NB4 (cell line): ENCODE measurements around the gene LPAR5.

ENCODE experiments used
- DNase-seq: peaks from one replicate; pipeline ENCODE4 v3.0.0; 2010; ENCODE audit warnings: low read depth
- H3K4me3 ChIP-seq: one replicate; pipeline ENCODE4 v1.5.1; 2011; ENCODE audit warnings: mild to moderate bottlenecking, low read depth, low read length, moderate library complexity
- MAX ChIP-seq: IDR thresholded peaks from 2 replicates; pipeline ENCODE4 v1.6.1; 2011; ENCODE audit warnings: low read depth, low read length
- MYC ChIP-seq: IDR thresholded peaks from 2 replicates; pipeline ENCODE4 v1.6.1; 2011; ENCODE audit warnings: low read depth, low read length
- POLR2A ChIP-seq: IDR thresholded peaks from 2 replicates; pipeline ENCODE4 v1.6.1; 2011; ENCODE audit warnings: mild to moderate bottlenecking; ENCODE audit not compliant: insufficient read length; ENCODE audit errors: extremely low read depth
- TF ChIP-seq, protein P1 (sequence below): IDR thresholded peaks from one replicate; pipeline ENCODE4 v1.5.1; 2012; ENCODE audit warnings: low read depth, low read length

LPAR5 gene

DNA sequence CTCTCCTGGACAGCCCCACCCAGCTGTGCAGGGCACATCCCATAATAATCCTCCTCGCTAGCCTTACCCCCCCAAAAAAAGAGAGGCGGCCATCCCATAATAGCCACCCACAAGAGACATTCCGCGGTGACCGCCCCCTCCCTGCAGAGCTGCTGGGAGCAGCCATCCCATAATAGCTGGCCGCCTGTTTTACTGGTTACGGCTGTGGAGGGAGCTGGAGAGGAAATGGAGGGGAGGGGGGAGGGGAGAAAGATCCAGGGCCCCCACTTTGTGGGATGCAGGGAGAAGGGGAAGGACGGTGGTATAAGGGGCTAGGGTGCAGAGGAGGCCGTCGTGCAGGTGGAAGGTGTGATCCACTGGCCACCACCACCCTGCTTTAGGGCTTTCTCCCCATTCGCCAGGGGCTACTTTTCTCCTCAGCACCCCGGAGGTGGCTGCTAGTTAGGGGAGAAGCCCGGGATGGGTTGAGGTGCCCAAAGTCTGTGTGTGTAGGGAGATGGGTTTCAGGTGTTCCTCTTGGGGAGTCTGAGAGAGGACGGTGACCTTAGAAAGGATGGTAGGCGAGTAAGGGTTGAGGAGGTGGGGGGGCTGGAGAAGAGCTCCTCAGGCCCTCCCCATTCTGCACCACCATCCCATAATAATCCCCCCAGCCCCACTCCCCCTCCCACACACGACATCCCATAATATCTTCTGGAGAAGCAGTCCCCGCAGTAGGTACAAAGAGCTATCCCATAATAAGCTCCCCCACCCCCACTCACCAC lies 22.6 kb downstream of the LPAR5 start:
- H3K4me3 ChIP-seq = peak overlapping the region; percentile 29
- peak; percentile 4 for TF ChIP-seq POLR2A
- TF ChIP-seq MAX = no peak
- peak; percentile 91 for DNase-seq

GRCh38 chr12:6612652-6613014 lies 23.1 kb downstream of the LPAR5 start:
- peak; percentile 9 for TF ChIP-seq POLR2A
- TF ChIP-seq, protein P1, sequence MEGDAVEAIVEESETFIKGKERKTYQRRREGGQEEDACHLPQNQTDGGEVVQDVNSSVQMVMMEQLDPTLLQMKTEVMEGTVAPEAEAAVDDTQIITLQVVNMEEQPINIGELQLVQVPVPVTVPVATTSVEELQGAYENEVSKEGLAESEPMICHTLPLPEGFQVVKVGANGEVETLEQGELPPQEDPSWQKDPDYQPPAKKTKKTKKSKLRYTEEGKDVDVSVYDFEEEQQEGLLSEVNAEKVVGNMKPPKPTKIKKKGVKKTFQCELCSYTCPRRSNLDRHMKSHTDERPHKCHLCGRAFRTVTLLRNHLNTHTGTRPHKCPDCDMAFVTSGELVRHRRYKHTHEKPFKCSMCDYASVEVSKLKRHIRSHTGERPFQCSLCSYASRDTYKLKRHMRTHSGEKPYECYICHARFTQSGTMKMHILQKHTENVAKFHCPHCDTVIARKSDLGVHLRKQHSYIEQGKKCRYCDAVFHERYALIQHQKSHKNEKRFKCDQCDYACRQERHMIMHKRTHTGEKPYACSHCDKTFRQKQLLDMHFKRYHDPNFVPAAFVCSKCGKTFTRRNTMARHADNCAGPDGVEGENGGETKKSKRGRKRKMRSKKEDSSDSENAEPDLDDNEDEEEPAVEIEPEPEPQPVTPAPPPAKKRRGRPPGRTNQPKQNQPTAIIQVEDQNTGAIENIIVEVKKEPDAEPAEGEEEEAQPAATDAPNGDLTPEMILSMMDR = no peak
- no peak for TF ChIP-seq MAX
- no peak for DNase-seq
- H3K4me3 ChIP-seq = peak overlapping the region; percentile 25

- H3K4me3 ChIP-seq = peak overlapping the region; percentile 25
- TF ChIP-seq, protein P1 = no peak
- no peak for TF ChIP-seq POLR2A
- TF ChIP-seq MAX = no peak
- no peak for TF ChIP-seq MYC
- DNase-seq = no peak
These were observed 23.5 kb downstream of the LPAR5 start for GRCh38 chr12:6612247-6612646.

GRCh38 chr12:6608592-6609281 lies 27.0 kb downstream of the LPAR5 start:
- H3K4me3 ChIP-seq = no peak overlapping the region
- DNase-seq = peak; percentile 52
- TF ChIP-seq POLR2A = no peak
- TF ChIP-seq MYC = no peak

DNA sequence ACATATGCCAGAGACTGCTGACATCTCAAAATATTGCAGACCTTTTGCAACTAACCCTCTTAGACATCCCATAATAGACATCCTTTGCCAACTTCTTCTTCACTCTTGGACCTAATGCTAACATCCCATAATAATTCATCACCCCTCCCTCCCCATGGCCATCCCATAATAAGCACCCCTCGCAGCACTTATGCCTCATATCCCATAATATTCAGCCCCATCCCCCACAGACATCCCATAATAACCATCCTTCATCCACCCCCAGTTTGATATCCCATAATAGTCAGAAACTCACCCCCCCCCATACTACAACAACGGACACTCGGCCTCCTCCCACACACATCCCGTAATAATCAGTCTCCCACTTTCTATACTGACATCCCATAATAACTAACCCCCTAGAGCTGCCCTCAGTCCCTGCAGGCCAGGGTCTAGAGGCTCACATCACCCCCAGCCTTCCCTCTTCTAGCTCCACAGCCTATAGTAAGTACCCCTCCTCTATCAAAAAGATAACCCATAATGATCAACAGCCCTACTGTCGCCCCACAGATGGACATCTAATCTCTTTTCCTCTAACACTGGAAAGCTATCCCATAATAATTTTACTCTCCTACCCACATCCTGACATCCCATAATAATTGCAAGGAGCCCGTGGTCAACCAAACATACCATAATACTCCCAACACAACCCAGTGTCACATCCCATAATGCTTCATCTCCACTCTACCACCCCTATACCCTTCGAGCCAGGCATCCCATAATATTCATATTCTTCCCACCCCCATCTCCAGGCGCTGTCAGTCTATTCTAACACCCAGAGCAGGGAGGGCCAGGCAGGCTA lies 27.8 kb downstream of the LPAR5 start:
- peak; percentile 92 for DNase-seq
- TF ChIP-seq MAX (no peak), MYC (peak; percentile 7; the same call in 1 of the 2 replicates)
- no peak overlapping the region for H3K4me3 ChIP-seq

DNA sequence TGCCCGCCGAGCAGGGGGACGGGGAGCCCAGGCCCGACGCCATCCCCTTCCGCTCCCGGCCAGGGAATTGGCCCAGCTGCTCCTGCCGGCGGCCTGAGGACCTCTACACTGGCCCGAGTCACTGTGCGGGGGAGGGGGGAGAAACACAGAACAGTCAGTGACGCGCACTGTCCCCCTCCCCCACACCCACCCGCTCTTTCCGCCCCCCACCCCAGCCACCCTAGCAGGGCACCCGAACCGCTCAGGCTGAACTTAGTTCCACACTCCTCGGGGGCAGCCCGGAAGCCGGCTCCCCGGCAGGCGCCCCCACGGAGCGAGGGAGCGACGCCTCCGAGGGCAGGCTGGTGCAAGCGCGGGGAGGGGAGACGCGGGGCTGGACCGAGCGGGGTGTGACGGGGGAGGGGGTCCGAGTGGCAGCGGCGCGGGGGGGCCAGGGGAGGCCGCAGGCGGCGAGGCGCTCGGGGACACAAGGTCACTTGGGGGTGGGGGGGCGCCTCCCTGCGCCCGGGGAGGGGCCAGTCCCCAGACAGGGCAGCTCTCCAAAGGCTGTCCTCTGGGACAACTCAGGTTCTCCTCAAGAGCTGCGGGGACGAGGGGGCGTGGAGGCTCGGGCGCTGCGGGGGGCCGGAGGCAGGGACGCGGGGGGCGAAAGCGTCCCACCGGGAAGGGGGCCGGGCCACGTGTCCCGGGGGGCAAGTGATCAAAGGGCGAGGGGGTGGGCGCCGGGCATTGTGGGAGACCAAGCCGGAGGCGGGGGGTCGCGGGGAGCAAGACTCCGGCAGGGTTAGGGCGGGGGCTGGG lies 29.2 kb downstream of the LPAR5 start:
- peak overlapping the region; percentile 93 for H3K4me3 ChIP-seq
- peak; percentile 78 for DNase-seq
- no peak for TF ChIP-seq POLR2A
- 0 out of 2 replicates have a peak, but pooled peaks have one; percentile 19 for TF ChIP-seq MAX
